H1 (cell line): ENCODE measurements around the gene OGFOD2. TPM values are rescaled to one million over a fixed set of nuclear protein-coding genes. Genes with fewer than 3 reads are reported as not detected.

ENCODE experiments used
- CTCF ChIA-PET: fragments of 300-600 bp; sonication (Branson Sonifier 250); formaldehyde crosslinking; loops from one replicate; lab custom pipeline; 2021; ENCODE audit not compliant: partially characterized antibody; lab: Charles Lee
- POLR2A ChIA-PET: fragments of 300-600 bp; sonication (Branson Sonifier 250); formaldehyde crosslinking; loops from one replicate; lab custom pipeline; 2021; ENCODE audit warnings: inconsistent platforms; ENCODE audit not compliant: partially characterized antibody; lab: Charles Lee
- DNase-seq, 2 experiments: peaks; one replicate each; pipeline versions ENCODE4 v3.0.0 to v3.0.0-alpha.2; 2010 to 2022; ENCODE audit warnings: low spot score in 2 of 2, low read depth in 1 of 2, mixed read lengths in 1 of 2
- FAIRE-seq: peaks from 2 replicates; lab custom pipeline; 2011; peaks lifted over from hg19 to GRCh38; lab: Jason Lieb, UNC
- H2AFZ ChIP-seq: 2 replicates; pipeline ENCODE4 v1.8.1; 2012; ENCODE audit warnings: low read length, inconsistent platforms
- H2AK5ac ChIP-seq: 2 replicates; pipeline ENCODE4 v1.6.1; 2013; ENCODE audit warnings: low read depth, low read length
- H2BK120ac ChIP-seq: replicated peaks from 2 replicates; pipeline ENCODE3; 2013; ENCODE audit warnings: low read depth, low read length, inconsistent platforms
- H2BK12ac ChIP-seq: 2 replicates; pipeline ENCODE4 v1.6.1; 2013; ENCODE audit warnings: low read depth, low read length
- H2BK15ac ChIP-seq: 2 replicates; pipeline ENCODE4 v1.6.1; 2013; ENCODE audit warnings: low read length
- H2BK20ac ChIP-seq: 2 replicates; pipeline ENCODE4 v1.6.1; 2013; ENCODE audit warnings: low read length
- H2BK5ac ChIP-seq: 2 replicates; pipeline ENCODE4 v1.6.1; 2013; ENCODE audit warnings: low read depth, low read length
- H3K14ac ChIP-seq: 2 replicates; pipeline ENCODE4 v1.6.1; 2013; ENCODE audit warnings: inconsistent platforms; ENCODE audit not compliant: insufficient read length
- H3K18ac ChIP-seq: 2 replicates; pipeline ENCODE4 v1.6.1; 2013; ENCODE audit warnings: low read length; ENCODE audit errors: extremely low read depth
- H3K23ac ChIP-seq: 2 replicates; pipeline ENCODE4 v1.6.1; 2013; ENCODE audit warnings: inconsistent platforms; ENCODE audit not compliant: insufficient read length
- H3K23me2 ChIP-seq: 2 replicates; pipeline ENCODE4 v1.6.1; 2013; ENCODE audit warnings: low read depth, low read length
- H3K27ac ChIP-seq: 2 replicates; pipeline ENCODE4 v1.6.1; 2011; ENCODE audit warnings: low read depth, low read length, inconsistent platforms
- H3K27me3 ChIP-seq, 4 experiments: replicated peaks in 1 of 4; 1 replicate in 1 of 4; 2 replicates in 3 of 4; pipeline versions ENCODE4 v1.6.1 to v1.8.1; 2011 to 2013; ENCODE audit warnings: low read length in 3 of 4, mild to moderate bottlenecking in 3 of 4, inconsistent platforms in 2 of 4, mixed read lengths in 2 of 4, moderate library complexity in 1 of 4; ENCODE audit not compliant: control insufficient read depth in 3 of 4, insufficient read depth in 3 of 4; ENCODE audit errors: extremely low read depth in 1 of 4
- H3K36me3 ChIP-seq, 4 experiments: 2 replicates each; pipeline versions ENCODE4 v1.6.1 to v1.8.1; 2011 to 2013; ENCODE audit warnings: mild to moderate bottlenecking in 4 of 4, low read length in 3 of 4, moderate library complexity in 2 of 4, control low read depth in 1 of 4, inconsistent platforms in 1 of 4; ENCODE audit not compliant: insufficient read depth in 4 of 4, control insufficient read depth in 2 of 4
- H3K4ac ChIP-seq: replicated peaks from 2 replicates; pipeline ENCODE3; 2013; ENCODE audit warnings: low read length, low read depth, mixed read lengths, inconsistent platforms; ENCODE audit not compliant: insufficient read length
- H3K4me1 ChIP-seq, 4 experiments: replicated peaks in 1 of 4; 1 replicate in 1 of 4; 2 replicates in 3 of 4; pipeline versions ENCODE4 v1.6.1 to v1.8.1; 2011 to 2013; ENCODE audit warnings: low read length in 3 of 4, inconsistent platforms in 2 of 4, mixed read lengths in 1 of 4; ENCODE audit not compliant: insufficient read depth in 4 of 4, control insufficient read depth in 3 of 4
- H3K4me2 ChIP-seq, 2 experiments: 2 replicates each; pipeline versions ENCODE4 v1.6.1 to v1.8.1; 2011 to 2013; ENCODE audit warnings: low read depth in 2 of 2, low read length in 2 of 2, control low read depth in 1 of 2, inconsistent platforms in 1 of 2, mild to moderate bottlenecking in 1 of 2; ENCODE audit not compliant: insufficient read depth in 1 of 2
- H3K4me3 ChIP-seq, 4 experiments: fragments of 200-600, 300-600 bp in 1 of 4; sonication (generic), shearing (Covaris generic), sonication (Bioruptor Twin) in 1 of 4; 2 replicates each; pipeline versions ENCODE4 v1.5.1 to v1.8.1; 2011 to 2016; ENCODE audit warnings: low read length in 4 of 4, low read depth in 3 of 4, control low read depth in 2 of 4, inconsistent platforms in 2 of 4, mild to moderate bottlenecking in 2 of 4, mixed read lengths in 1 of 4, moderate library complexity in 1 of 4; ENCODE audit not compliant: insufficient read depth in 2 of 4; ENCODE audit errors: extremely low read depth in 1 of 4
- H3K56ac ChIP-seq: replicated peaks from 2 replicates; pipeline ENCODE3; 2013; ENCODE audit warnings: low read depth, mild to moderate bottlenecking, mixed read lengths, low read length, inconsistent platforms; ENCODE audit not compliant: insufficient read length
- H3K79me1 ChIP-seq: 2 replicates; pipeline ENCODE4 v1.6.1; 2013; ENCODE audit warnings: low read depth, low read length, control low read depth
- H3K79me2 ChIP-seq, 2 experiments: 2 replicates each; pipeline versions ENCODE4 v1.6.1 to v1.8.1; 2012 to 2013; ENCODE audit warnings: low read length in 2 of 2, mild to moderate bottlenecking in 2 of 2, inconsistent platforms in 1 of 2; ENCODE audit not compliant: insufficient read depth in 2 of 2, control insufficient read depth in 1 of 2
- H3K9ac ChIP-seq, 4 experiments: replicated peaks in 1 of 4; 1 replicate in 1 of 4; 2 replicates in 3 of 4; pipeline versions ENCODE4 v1.6.1 to v1.8.1; 2011 to 2013; ENCODE audit warnings: low read depth in 3 of 4, low read length in 3 of 4, control low read depth in 2 of 4, mild to moderate bottlenecking in 2 of 4, moderate library complexity in 2 of 4, inconsistent platforms in 1 of 4; ENCODE audit errors: extremely low read depth in 1 of 4
- H3K9me3 ChIP-seq, 2 experiments: 2 replicates each; pipeline versions ENCODE4 v1.6.1 to v1.8.1; 2012 to 2013; ENCODE audit warnings: mild to moderate bottlenecking in 2 of 2, moderate library complexity in 2 of 2, control low read depth in 1 of 2, inconsistent platforms in 1 of 2, low read depth in 1 of 2, low read length in 1 of 2, mixed read lengths in 1 of 2; ENCODE audit not compliant: insufficient read depth in 2 of 2
- H4K20me1 ChIP-seq, 2 experiments: replicated peaks in 1 of 2; 2 replicates each; pipeline versions ENCODE3 to v1.8.1; 2011 to 2013; ENCODE audit warnings: inconsistent platforms in 2 of 2, low read length in 2 of 2, mild to moderate bottlenecking in 1 of 2; ENCODE audit not compliant: insufficient read depth in 2 of 2, control insufficient read depth in 1 of 2
- H4K5ac ChIP-seq: 2 replicates; pipeline ENCODE4 v1.6.1; 2013; ENCODE audit warnings: low read length, low read depth, mixed read lengths, inconsistent platforms; ENCODE audit not compliant: insufficient read length
- H4K8ac ChIP-seq: 2 replicates; pipeline ENCODE4 v1.8.0; 2013; ENCODE audit warnings: mild to moderate bottlenecking, moderate library complexity, low read length, inconsistent platforms; ENCODE audit not compliant: insufficient read depth; ENCODE audit errors: extremely low read depth
- H4K91ac ChIP-seq: replicated peaks from 2 replicates; pipeline ENCODE3; 2013; ENCODE audit warnings: low read length, mixed read lengths, inconsistent platforms; ENCODE audit not compliant: insufficient read length
- CBX5 ChIP-seq: fragments of 300-800, 300-1000 bp; sonication (generic); IDR thresholded peaks from 2 replicates; pipeline ENCODE4 v1.7.1; 2016; ENCODE audit warnings: antibody characterized with exemption, low read length, low read depth
- CBX8 ChIP-seq: fragments of 300-800, 300-1000 bp; sonication (generic); IDR thresholded peaks from 2 replicates; pipeline ENCODE4 v1.7.1; 2016; ENCODE audit warnings: low read depth, low read length, borderline replicate concordance
- CHD1 ChIP-seq: IDR thresholded peaks from 2 replicates; pipeline ENCODE4 v1.6.1; 2012; ENCODE audit warnings: low read depth, low read length, improper control_type of control experiment
- EZH2 ChIP-seq: fragments of 200-600 bp; sonication (generic); IDR thresholded peaks from 2 replicates; pipeline ENCODE4 v1.7.1; 2012; ENCODE audit warnings: low read depth, mild to moderate bottlenecking, moderate library complexity, low read length, inconsistent platforms; ENCODE audit not compliant: severe bottlenecking
- NANOG ChIP-seq: IDR thresholded peaks from 2 replicates; pipeline ENCODE4 v1.6.1; 2011; ENCODE audit warnings: low read length, low read depth, mild to moderate bottlenecking, inconsistent platforms; ENCODE audit not compliant: insufficient read depth, poor library complexity, severe bottlenecking
- POLR2A ChIP-seq, 2 experiments: IDR thresholded peaks; 1 replicate in 1 of 2; 2 replicates in 1 of 2; pipeline ENCODE4 v1.6.1; 2011; ENCODE audit warnings: low read depth in 2 of 2, low read length in 2 of 2, mild to moderate bottlenecking in 2 of 2; ENCODE audit errors: control extremely low read depth in 1 of 2
- POLR2AphosphoS5 ChIP-seq: IDR thresholded peaks from 2 replicates; pipeline ENCODE4 v1.6.1; 2011; ENCODE audit warnings: low read depth, low read length
- RAD21 ChIP-seq, 2 experiments: IDR thresholded peaks in 1 of 2; conservative IDR thresholded peaks in 1 of 2; 2 replicates each; pipeline ENCODE4 v1.6.1; 2011; ENCODE audit warnings: low read depth in 2 of 2, low read length in 2 of 2, improper control_type of control experiment in 1 of 2, inconsistent platforms in 1 of 2, mild to moderate bottlenecking in 1 of 2, moderate library complexity in 1 of 2
- RFX5 ChIP-seq: IDR thresholded peaks from 2 replicates; pipeline ENCODE4 v1.6.1; 2011; ENCODE audit warnings: low read depth, low read length, improper control_type of control experiment, borderline replicate concordance
- TAF1 ChIP-seq: IDR thresholded peaks from 2 replicates; pipeline ENCODE4 v1.6.1; 2011; ENCODE audit warnings: mild to moderate bottlenecking, low read depth, low read length
- TBP ChIP-seq: IDR thresholded peaks from 2 replicates; pipeline ENCODE4 v1.6.1; 2011; ENCODE audit warnings: low read depth, low read length, improper control_type of control experiment
- ZNF274 ChIP-seq: IDR thresholded peaks from 2 replicates; pipeline ENCODE4 v1.7.0; 2012; ENCODE audit warnings: low read length, borderline replicate concordance; ENCODE audit errors: extremely low read depth
- WGBS, 2 experiments: shearing (Covaris generic) in 1 of 2; methylation state at CpG; one replicate each; pipeline versions ENCODE4 v1.1.6 to v1.1.7; 2013 to 2015; ENCODE audit warnings: low lambda C conversion rate in 2 of 2, mixed read lengths in 2 of 2, inconsistent platforms in 1 of 2, low coverage in 1 of 2, missing lambda C conversion rate in 1 of 2; ENCODE audit not compliant: insufficient replicate concordance in 2 of 2, insufficient coverage in 1 of 2, insufficient read length in 1 of 2; ENCODE audit errors: extremely low coverage in 1 of 2, missing lambda C conversion rate in 1 of 2; 5-methylcytosine and 5-hydroxymethylcytosine counted together
- polyA plus RNA-seq, 7 experiments: library from polyadenylated mRNA; depleted of rRNA in 3 of 7; stranded (reverse) in 5 of 7; unstranded in 2 of 7; fragments of >200 nt in 5 of 7; fragments of 200-250 nt in 2 of 7; gene quantifications; 1 replicate in 5 of 7; 2 replicates in 1 of 7; 4 replicates in 1 of 7; pipeline versions ENCODE4 v1.2.1 to v1.2.3, GENCODE V29; 2011 to 2013; ENCODE audit warnings: missing spikeins in 2 of 7, mixed read lengths in 2 of 7
- total RNA-seq: library from RNA; stranded (reverse); fragmentation: NEBNext Ultra II Directional; extraction: Animal tissue kit (Norgen Biotek cat#: 25700); gene quantifications from 2 replicates; pipeline ENCODE4 v1.2.1, GENCODE V29; 2021

OGFOD2 gene
- total and polyA plus RNA-seq, 2 of the 8 experiments (the other 6 are each of a cell fraction or from before 2014, with no cell fraction given), result 17.3 to 20.3 TPM

GRCh38 chr12:122944605-122945592 lies 30.1 kb upstream of the OGFOD2 start:
- no peak overlapping the region for H3K9ac ChIP-seq
- H4K91ac ChIP-seq, result no peak overlapping the region
- CTCF ChIA-PET, result interaction anchor here (1.1 to 21.5 kb wide), 10 partner anchors 8 to 293 kb away, joined by 3 to 473 read pairs (median 4); no protein-coding TSS in a partner anchor
- TF ChIP-seq CBX8 (no peak), CHD1 (no peak), EZH2 (no peak), POLR2AphosphoS5 (no peak), CBX5 (no peak), POLR2A (IDR thresholded peaks at IDR 0.05; ENCODE audit: control extremely low read depth in 1 of 2, low read depth in 2 of 2, low read length in 2 of 2) (no peak), TAF1 (no peak), ZNF274 (no peak), TBP (no peak), RAD21 (IDR thresholded peaks at IDR 0.05 in 1 of 2, conservative IDR thresholded peaks at IDR 0.05 in 1 of 2; ENCODE audit: low read depth in 2 of 2, low read length in 2 of 2) (no peak), NANOG (no peak), RFX5 (no peak)

More at GRCh38 chr12:122944605-122945592, 30.1 kb upstream of the OGFOD2 start:
- H3K56ac ChIP-seq, result no peak overlapping the region
- no peaks in the 10 kb centered on the region for H3K27me3 ChIP-seq
- no peak overlapping the region for H3K23ac ChIP-seq
- H3K4me2 ChIP-seq, result no peak overlapping the region
- H3K4me3 ChIP-seq, result no peak overlapping the region
- no peak overlapping the region for H4K5ac ChIP-seq
- no peaks in the 10 kb centered on the region for H3K36me3 ChIP-seq
- no peak overlapping the region for H3K18ac ChIP-seq
- no peak overlapping the region for H2BK12ac ChIP-seq
- no peak overlapping the region for H2AFZ ChIP-seq
- H3K27ac ChIP-seq, result no peak overlapping the region
- H4K20me1 ChIP-seq, result peaks cover 0 to 10% of the 10 kb centered on the region in 2 experiments
- H2BK5ac ChIP-seq, result no peak overlapping the region
- H3K9me3 ChIP-seq, result no peaks in the 10 kb centered on the region
- peak overlapping the region; percentile 14 for H4K8ac ChIP-seq
- H3K79me2 ChIP-seq, result no peaks in the 10 kb centered on the region
- H3K4ac ChIP-seq, result no peak overlapping the region
- H3K79me1 ChIP-seq, result no peaks in the 10 kb centered on the region
- no peak overlapping the region for H3K14ac ChIP-seq
- no peak overlapping the region for H2BK120ac ChIP-seq
- no peaks in the 10 kb centered on the region for H3K4me1 ChIP-seq
- no peak for FAIRE-seq
- no peaks in the 10 kb centered on the region for H3K23me2 ChIP-seq
- WGBS, 2 experiments, result 83% methylated on average over 14 of the region's 14 CpGs; no CpG with 5 or more reads in 1 of the 2 experiments
- no peak for DNase-seq
- H2AK5ac ChIP-seq, result no peak overlapping the region
- no peak overlapping the region for H2BK20ac ChIP-seq
- POLR2A ChIA-PET, result interaction anchor here (1.0 to 1.4 kb wide), 3 partner anchors 13 to 84 kb away, joined by 3 read pairs; no protein-coding TSS in a partner anchor
- H2BK15ac ChIP-seq, result no peak overlapping the region
